HUES48 (cell line): Measurements from ENCODE around the gene COMMD2.

Experiments
- H3K27ac ChIP-seq: one replicate; pipeline ENCODE4 v1.7.0; 2013; ENCODE audit warnings: low read depth, low read length, inconsistent platforms
- H3K27me3 ChIP-seq: 2 replicates; pipeline ENCODE4 v1.6.1; 2013; ENCODE audit warnings: mild to moderate bottlenecking, low read length; ENCODE audit not compliant: control insufficient read depth, insufficient read depth
- H3K36me3 ChIP-seq: 2 replicates; pipeline ENCODE4 v1.6.1; 2013; ENCODE audit warnings: low read length; ENCODE audit not compliant: control insufficient read depth, insufficient read depth
- H3K4me1 ChIP-seq: 2 replicates; pipeline ENCODE4 v1.6.1; 2013; ENCODE audit warnings: mild to moderate bottlenecking, low read length; ENCODE audit not compliant: control insufficient read depth, insufficient read depth
- H3K4me3 ChIP-seq: 2 replicates; pipeline ENCODE4 v1.5.1; 2013; ENCODE audit warnings: mild to moderate bottlenecking, low read depth, low read length
- H3K9ac ChIP-seq: 2 replicates; pipeline ENCODE4 v1.6.1; 2013; ENCODE audit warnings: mild to moderate bottlenecking, low read depth, low read length, moderate library complexity
- H3K9me3 ChIP-seq: 2 replicates; pipeline ENCODE4 v1.6.1; 2013; ENCODE audit warnings: low read length; ENCODE audit not compliant: control insufficient read depth, insufficient read depth

COMMD2 gene

GRCh38 chr3:149726716-149727407 is 25.4 kb downstream of the COMMD2 start:
- Histone ChIP-seq H3K9ac (no peak overlapping the region), H3K4me3 (no peak overlapping the region), H3K27me3 (no peaks in the 10 kb centered on the region), H3K9me3 (no peaks in the 10 kb centered on the region), H3K4me1 (no peaks in the 10 kb centered on the region), H3K36me3 (no peaks in the 10 kb centered on the region), H3K27ac (no peak overlapping the region)

GRCh38 chr3:149723781-149724180 is 28.5 kb downstream of the COMMD2 start:
- no peaks in the 10 kb centered on the region for H3K36me3 ChIP-seq
- no peaks in the 10 kb centered on the region for H3K4me1 ChIP-seq
- H3K4me3 ChIP-seq: no peak overlapping the region
- H3K9me3 ChIP-seq: peaks cover 7% of the 10 kb centered on the region
- H3K9ac ChIP-seq: no peak overlapping the region
- H3K27me3 ChIP-seq: no peaks in the 10 kb centered on the region
- no peak overlapping the region for H3K27ac ChIP-seq

GRCh38 chr3:149720918-149721317 is 31.4 kb downstream of the COMMD2 start:
- no peak overlapping the region for H3K4me3 ChIP-seq
- H3K27ac ChIP-seq: no peak overlapping the region
- H3K9me3 ChIP-seq: peaks cover 7% of the 10 kb centered on the region
- no peaks in the 10 kb centered on the region for H3K4me1 ChIP-seq
- H3K36me3 ChIP-seq: no peaks in the 10 kb centered on the region
- no peak overlapping the region for H3K9ac ChIP-seq
- H3K27me3 ChIP-seq: no peaks in the 10 kb centered on the region

- H3K9ac ChIP-seq: no peak overlapping the region
- H3K27me3 ChIP-seq: no peaks in the 10 kb centered on the region
- H3K27ac ChIP-seq: no peak overlapping the region
- no peak overlapping the region for H3K4me3 ChIP-seq
- no peaks in the 10 kb centered on the region for H3K4me1 ChIP-seq
- peaks cover 7% of the 10 kb centered on the region for H3K9me3 ChIP-seq
- no peaks in the 10 kb centered on the region for H3K36me3 ChIP-seq
Observed at GRCh38 chr3:149717391-149718056, 34.8 kb downstream of the COMMD2 start.

DNA sequence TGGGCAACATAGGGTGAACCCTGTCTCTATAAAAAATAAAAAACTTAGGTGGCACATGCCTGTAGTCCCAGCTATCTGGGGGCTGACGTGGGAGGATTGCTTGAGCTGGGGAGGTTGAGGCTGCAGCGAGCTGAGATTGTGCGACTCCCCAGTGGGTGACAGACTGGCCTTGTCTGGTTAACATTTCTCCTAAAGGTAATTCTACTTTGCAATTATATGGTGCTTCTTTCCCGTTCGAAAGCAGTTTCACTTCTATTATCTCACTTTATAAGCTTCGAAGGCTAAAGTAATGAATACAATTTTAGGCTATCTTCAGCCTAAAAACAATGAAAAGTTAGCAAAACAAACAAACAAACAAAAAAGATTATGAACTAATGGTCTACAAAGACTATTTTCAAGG is 35.3 kb downstream of the COMMD2 start:
- no peaks in the 10 kb centered on the region for H3K36me3 ChIP-seq
- H3K4me1 ChIP-seq: no peaks in the 10 kb centered on the region
- no peak overlapping the region for H3K4me3 ChIP-seq
- no peak overlapping the region for H3K27ac ChIP-seq
- no peaks in the 10 kb centered on the region for H3K27me3 ChIP-seq
- H3K9me3 ChIP-seq: peaks cover 7% of the 10 kb centered on the region
- no peak overlapping the region for H3K9ac ChIP-seq

DNA sequence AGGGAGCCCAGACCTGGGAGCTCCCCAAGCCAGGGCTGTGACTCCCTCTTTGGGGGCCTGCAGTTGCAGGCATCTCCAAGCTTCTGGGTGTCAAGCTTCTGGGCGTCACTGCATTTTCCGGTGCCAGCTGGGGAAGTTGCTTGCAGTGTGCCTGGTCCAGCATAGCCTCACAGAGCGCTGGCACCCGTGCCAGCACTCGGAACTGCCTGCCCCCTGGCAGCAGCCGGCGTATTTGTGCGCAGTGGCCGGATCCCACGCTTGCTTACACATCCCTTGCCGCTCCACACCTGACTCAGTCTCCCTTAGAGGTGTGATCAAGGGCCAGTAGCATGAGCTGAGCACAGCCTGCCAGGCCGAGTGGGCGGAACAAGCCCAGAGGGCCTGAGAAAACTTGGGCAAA is 37.0 kb downstream of the COMMD2 start:
- no peaks in the 10 kb centered on the region for H3K4me1 ChIP-seq
- H3K27me3 ChIP-seq: no peaks in the 10 kb centered on the region
- H3K9ac ChIP-seq: no peak overlapping the region
- H3K4me3 ChIP-seq: no peak overlapping the region
- no peak overlapping the region for H3K27ac ChIP-seq
- no peaks in the 10 kb centered on the region for H3K36me3 ChIP-seq
- H3K9me3 ChIP-seq: no peaks in the 10 kb centered on the region; the same call in 1 of the 2 replicates

GRCh38 chr3:149713730-149714654 is 38.3 kb downstream of the COMMD2 start:
- H3K4me3 ChIP-seq: no peak overlapping the region
- no peaks in the 10 kb centered on the region for H3K9me3 ChIP-seq
- no peak overlapping the region for H3K9ac ChIP-seq
- H3K4me1 ChIP-seq: no peaks in the 10 kb centered on the region
- H3K36me3 ChIP-seq: no peaks in the 10 kb centered on the region
- H3K27me3 ChIP-seq: no peaks in the 10 kb centered on the region
- H3K27ac ChIP-seq: no peak overlapping the region

DNA sequence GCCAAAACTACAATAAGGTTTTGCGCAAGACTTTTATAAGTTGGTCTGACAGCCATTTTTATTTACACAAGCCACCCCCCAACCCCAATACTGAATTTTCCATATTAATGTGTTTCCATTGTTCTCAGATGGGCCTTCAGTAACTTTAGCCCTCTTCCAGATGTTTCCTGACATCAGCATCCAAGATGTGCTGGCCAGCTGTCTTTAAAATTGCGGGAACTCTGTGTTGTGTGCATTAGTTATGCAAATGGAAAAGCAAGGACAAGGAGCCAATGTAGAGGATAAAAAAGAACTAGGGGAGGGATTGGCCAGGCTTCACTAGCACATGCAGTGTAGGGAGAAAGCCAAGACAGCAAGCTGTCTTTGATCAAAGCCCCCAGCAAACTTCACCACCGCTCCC is 45.4 kb downstream of the COMMD2 start:
- no peaks in the 10 kb centered on the region for H3K36me3 ChIP-seq
- H3K27me3 ChIP-seq: no peaks in the 10 kb centered on the region
- peaks cover 14% of the 10 kb centered on the region for H3K4me1 ChIP-seq
- no peak overlapping the region for H3K27ac ChIP-seq
- H3K9ac ChIP-seq: no peak overlapping the region
- no peaks in the 10 kb centered on the region for H3K9me3 ChIP-seq
- H3K4me3 ChIP-seq: no peak overlapping the region

GRCh38 chr3:149705416-149705815 is 46.9 kb downstream of the COMMD2 start:
- H3K36me3 ChIP-seq: no peaks in the 10 kb centered on the region
- no peak overlapping the region for H3K9ac ChIP-seq
- no peaks in the 10 kb centered on the region for H3K27me3 ChIP-seq
- peaks cover 14% of the 10 kb centered on the region for H3K4me1 ChIP-seq
- no peaks in the 10 kb centered on the region for H3K9me3 ChIP-seq
- no peak overlapping the region for H3K4me3 ChIP-seq
- no peak overlapping the region for H3K27ac ChIP-seq

DNA sequence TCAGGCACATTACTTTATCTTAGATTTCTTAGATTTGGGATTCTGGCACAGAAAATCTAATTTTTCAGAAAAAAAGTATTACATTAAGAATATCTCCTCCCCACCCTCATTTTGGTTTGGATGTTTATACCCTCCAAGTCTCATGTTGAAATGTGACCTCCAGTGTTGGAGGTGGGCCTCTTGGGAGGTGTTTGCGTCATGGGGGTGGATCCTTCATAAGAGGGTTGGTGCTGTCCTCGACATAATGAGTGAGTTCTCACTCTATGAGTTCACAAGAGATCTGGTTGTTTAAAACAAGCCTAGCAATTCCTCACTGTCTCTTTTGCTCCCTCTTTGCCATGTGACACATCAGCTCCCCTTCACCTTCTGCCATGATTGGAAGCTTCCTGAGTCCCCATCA is 48.8 kb downstream of the COMMD2 start:
- H3K9me3 ChIP-seq: peaks cover 5% of the 10 kb centered on the region
- H3K9ac ChIP-seq: no peak overlapping the region
- H3K27ac ChIP-seq: no peak overlapping the region
- H3K36me3 ChIP-seq: no peaks in the 10 kb centered on the region
- no peaks in the 10 kb centered on the region for H3K27me3 ChIP-seq
- H3K4me1 ChIP-seq: peaks cover 14% of the 10 kb centered on the region
- H3K4me3 ChIP-seq: no peak overlapping the region
